Stimulated activated CD4-positive, alpha-beta T cell treated with anti-CD3 and anti-CD28 coated beads, Interleukin-4, amount 100 ng/mL, for 4 hours (primary cell): ENCODE results near the gene MSX2.

ENCODE experiments used
- DNase-seq, 2 experiments: peaks; one replicate each; pipeline ENCODE4 v3.0.0-alpha.2; 2020

The MSX2 gene

DNA sequence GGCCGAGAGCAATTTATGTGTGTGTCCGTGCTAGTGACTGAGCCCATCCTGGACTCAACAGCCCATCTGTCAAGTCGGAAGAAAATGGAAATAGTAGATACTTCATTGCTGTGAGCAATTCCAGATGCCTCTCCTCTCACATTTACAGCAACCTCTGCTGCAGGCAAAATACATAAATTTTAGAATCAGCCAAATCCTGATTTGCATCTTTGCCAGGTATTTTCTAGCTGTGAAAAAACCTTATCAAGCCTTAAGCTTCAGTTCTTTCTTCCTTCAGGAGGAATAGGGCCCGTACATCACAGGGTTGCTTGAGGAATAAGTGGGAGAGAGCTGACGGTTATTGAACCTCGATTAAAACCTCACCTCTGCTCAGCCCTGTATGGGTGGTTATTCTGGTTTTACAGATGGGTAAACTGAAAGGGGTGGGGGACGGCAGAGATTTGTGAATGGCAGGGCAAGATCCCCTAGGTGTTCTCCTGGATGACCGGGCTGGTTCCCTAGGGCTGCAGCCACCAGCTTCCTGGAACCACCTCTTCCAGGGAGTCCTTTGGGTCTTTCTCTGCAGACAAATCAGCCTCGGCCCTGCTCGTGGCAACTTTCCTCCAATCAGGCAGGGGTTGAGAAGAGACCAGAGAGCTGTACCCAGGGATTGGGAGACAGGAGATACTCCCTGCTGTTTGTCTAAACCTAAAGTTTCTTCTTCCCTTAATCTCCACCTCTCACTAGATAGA lies 5.3 kb upstream of the MSX2 start:
- no peak for DNase-seq

DNA sequence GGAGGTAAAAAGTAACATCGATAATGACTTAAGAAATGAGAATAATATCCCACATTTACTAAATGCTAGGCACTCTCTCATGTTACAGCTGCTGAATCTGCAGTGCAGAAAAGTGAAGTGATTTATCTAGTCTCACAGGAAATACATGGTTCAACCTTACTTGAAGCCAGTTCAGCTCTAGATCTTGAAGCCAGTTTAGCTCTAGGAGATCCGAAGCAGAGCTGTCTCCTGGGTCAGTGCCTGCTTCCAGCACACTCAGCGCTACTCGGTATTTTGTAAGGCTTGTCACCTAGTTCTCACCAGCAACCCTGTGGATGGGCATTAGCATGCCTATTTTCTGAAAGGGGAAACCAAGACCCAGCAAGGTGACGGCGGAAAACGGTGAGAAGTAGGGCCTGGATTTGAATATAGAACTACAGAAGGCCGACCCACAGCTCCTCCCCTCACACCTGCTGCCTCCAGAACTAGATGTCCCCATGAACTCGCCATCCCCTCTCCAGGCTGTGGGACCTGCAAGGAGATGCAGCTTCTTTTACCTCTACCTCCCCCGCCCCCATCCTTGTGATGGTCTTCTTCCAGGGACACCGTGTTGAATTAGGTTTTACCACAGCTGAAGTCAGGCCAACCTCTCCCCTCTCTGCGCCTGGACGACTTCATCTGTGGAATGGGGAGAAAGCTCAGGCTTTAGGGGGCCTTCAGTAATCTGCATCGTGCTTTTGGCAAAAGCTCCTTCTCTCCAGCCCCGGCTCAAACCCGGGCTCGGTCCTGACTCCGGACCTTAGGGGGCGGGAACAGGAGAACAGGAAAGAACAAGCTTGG lies 4.4 kb upstream of the MSX2 start:
- no peak for DNase-seq

DNA sequence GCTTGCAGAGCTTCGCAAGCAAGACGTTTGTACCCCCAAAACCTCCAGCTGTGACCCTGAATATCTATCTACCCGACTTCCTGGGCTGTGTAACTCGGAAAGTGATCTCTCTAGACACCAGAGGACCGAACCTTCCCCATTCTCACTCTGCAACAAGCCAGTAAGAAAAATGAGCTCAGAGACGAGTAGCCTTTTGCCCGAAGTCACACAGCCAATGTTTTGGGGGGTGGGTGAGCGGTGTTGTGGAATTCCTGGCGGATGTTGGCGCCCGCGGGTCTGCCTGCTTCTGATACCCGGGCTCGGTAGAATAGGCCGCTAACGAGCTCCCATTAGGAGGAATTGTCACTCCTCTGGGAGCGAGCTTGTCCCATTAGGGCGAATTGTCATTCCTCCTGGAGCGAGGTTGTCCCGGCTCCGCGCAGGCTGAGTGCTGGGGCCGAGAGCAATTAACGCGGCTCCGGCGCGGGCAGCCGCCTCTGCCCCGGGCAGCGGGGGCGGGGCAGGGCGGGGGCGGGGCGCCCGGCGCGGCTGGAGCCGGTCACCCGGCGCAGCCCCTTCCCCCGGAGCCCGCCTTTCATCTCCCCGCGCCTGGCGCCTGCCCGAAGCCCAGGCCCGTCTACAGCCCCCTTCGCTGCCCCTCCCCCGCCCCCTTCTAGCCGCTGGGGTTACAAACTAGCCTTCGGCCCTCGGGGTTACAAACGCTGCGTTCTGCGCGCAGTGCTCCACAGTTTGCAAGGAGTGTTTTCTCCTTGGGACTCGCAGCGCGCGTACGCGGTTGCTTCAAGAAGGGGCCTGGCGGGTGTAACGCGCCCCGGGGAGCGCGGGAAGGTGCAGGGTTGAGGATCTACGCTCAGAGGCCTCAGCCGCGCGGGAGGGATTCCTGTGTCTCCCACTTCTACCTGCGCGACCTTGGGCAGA lies 3.5 kb upstream of the MSX2 start:
- DNase-seq = no peak

GRCh38 chr5:174721530-174722432 lies 2.6 kb upstream of the MSX2 start:
- no peak for DNase-seq

DNA sequence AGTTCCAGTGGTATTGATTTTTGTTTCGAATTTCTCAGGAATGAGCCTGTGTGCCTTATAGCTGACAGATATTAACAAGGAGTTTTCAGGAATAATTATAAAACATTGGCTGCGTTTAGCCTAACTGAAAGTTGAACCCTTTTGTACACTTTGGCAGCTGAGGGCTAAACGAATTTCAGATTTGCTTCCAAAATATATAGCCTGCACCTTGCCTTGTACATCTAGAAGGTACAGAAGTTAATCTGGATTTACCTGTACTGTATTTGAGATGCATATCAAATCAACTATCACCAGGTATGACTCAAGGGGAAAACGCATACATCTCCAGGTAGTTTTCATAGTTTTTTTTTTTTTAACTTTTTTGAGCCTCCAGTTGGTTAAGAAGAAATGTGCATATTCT lies 1.9 kb upstream of the MSX2 start:
- DNase-seq = no peak

DNA sequence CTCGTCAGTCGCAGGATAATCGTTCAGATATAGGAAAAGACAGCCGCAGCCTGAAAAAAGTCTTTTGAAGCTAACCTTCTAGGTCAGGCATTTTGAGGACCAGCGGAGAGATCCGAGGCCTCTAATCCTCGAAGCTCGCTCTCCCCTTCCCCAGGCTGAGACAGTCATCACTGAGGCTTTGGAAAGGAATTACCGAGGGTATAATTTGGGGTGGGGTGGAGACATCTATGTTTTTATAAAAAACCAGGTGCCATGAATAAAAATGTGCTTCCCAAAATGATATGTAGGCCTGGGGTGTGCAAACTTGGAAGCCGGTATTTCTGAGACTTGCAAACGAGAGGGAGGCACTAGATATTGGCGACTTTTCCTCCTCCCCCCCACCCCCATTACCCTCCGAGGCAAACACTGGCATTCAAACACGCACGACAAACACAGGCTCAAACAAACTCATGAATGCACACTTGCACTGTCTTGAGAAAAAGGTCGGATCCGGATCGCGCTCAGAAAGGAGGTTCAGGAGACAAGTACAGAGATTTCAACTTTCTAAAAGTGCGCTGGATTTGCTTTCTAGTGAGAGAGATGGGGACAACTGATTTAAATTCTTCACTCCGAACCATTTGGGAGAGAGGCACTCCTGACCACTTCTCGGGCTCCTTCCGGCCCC lies 935 bp upstream of the MSX2 start:
- no peak for DNase-seq

DNA sequence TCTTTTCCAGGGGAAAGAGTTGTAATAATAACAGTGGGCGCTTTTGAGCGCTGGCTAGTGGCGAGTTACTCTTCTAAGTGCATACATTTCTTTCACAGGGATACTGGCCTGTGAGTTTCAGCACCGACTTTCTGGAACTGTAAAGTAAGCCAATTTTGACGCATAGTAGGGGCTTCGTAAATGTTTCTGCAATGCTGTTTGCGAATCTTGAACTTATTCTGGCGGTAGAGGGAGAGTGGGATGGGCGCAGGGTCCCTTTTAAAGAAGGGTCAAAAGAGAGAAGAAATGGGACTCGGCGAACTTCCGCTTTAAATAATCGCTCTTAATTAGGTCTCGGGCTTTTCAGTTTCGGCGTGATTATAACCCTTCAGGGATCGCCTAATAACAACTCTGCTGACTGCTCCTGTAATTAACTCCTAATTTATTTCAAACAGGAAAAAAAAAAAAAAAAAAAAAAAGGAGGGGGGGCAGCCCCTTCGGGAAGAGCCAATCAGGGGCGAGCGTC lies 351 bp upstream of the MSX2 start:
- DNase-seq = no peak

GRCh38 chr5:174725261-174725990 lies 1.0 kb downstream of the MSX2 start:
- no peak for DNase-seq

GRCh38 chr5:174725991-174726601 lies 1.7 kb downstream of the MSX2 start:
- DNase-seq = no peak

GRCh38 chr5:174726916-174727793 lies 2.8 kb downstream of the MSX2 start:
- DNase-seq = no peak

DNA sequence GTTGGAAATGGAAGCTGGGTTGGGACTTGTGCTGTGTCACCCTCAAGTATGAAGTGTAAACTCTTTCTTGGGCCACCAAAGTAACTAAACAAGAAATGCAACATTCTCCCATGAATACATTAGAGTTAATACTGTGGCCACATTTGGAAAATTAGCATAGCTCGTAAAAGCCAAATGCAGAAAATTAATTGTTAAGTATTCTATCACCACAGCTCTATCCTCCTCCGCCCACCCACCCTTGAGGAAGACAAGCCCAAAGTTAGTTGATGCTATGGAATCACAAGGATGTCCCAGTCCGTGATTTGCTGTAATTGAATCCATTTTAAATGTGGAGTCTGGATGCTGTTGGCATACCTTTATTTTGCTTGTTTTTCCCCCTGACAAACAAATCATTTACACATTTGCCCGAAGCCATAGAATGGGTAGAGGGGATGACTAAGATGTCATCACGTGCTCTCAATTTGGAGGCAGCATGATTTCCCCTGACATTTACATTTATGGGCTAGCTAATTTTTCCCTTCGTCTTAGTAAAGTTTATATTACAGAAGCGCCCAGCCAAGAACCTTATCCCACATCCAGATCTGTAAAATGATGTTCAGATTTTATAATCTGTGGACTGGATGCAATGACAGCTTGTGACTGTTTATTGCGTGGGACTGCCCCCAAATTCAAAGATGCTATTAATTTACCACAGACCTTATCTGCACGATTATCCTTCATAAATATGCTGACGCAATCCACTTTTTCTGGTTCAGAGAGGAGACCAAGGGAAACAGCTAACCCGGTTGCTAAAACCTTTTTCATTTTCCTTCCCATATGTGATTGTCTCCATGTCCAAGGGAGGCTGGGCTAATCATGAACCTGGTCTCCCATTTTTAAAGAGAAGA lies 3.7 kb downstream of the MSX2 start:
- DNase-seq = no peak

DNA sequence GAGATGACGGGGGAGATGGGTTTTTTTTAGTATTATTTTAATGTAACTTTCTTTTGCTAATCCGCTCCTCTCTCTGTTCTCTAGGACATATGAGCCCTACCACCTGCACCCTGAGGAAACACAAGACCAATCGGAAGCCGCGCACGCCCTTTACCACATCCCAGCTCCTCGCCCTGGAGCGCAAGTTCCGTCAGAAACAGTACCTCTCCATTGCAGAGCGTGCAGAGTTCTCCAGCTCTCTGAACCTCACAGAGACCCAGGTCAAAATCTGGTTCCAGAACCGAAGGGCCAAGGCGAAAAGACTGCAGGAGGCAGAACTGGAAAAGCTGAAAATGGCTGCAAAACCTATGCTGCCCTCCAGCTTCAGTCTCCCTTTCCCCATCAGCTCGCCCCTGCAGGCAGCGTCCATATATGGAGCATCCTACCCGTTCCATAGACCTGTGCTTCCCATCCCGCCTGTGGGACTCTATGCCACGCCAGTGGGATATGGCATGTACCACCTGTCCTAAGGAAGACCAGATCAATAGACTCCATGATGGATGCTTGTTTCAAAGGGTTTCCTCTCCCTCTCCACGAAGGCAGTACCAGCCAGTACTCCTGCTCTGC lies 4.8 kb downstream of the MSX2 start:
- DNase-seq = no peak

- DNase-seq = no peak
These were observed 7.0 kb downstream of the MSX2 start for GRCh38 chr5:174731214-174732035.

- DNase-seq = no peak
These were observed 7.9 kb downstream of the MSX2 start for GRCh38 chr5:174732036-174733020.

- DNase-seq = no peak
These were observed 8.8 kb downstream of the MSX2 start for GRCh38 chr5:174733091-174733690.
